ENCODE results near the gene AWAT2.

Gene AWAT2

DNA sequence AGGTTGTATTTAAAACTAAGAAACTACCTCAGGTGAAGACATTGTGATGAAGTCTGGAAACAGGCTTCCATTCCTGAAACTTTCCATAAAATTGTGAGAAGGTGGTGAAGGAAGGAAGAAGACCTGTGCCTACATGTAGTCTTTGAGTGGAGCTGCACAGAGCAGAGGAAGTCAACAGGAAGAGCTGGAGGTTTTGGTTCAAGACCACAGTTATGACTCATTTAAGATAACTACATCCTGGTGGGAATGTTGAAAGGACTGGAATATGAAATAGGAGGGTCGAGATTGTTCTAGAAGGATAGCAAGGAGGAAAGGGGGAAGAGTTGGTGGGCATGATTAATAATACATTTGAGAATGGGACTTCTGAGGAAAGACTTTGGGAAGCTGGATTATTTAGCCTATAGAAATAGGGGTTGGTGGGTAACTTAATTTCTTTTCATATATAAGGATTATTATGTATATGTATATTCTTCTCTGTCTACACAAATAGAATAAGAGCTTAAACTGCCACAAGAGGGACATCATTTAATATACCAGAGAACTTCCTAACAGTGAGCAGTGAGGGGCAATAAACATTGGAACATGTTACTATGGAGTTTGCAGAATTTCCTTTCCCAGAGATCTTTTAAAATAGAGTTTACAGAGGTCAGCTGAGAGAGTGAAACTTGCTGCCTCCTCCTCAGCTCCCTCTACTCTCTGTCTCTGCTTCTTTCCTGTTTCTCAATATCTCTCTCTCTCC lies 23.5 kb downstream of the AWAT2 start:
- in situ Hi-C loops (cut with MboI; ENCODE audit: low pct_unique_long_range_greater_than_20kb, low sequenced_read_pairs, unreplicated experiment) = loop anchor here (25.0 kb wide), 1 partner anchor 489 kb away; no protein-coding TSS in a partner anchor
- TF ChIP-seq, protein P1, sequence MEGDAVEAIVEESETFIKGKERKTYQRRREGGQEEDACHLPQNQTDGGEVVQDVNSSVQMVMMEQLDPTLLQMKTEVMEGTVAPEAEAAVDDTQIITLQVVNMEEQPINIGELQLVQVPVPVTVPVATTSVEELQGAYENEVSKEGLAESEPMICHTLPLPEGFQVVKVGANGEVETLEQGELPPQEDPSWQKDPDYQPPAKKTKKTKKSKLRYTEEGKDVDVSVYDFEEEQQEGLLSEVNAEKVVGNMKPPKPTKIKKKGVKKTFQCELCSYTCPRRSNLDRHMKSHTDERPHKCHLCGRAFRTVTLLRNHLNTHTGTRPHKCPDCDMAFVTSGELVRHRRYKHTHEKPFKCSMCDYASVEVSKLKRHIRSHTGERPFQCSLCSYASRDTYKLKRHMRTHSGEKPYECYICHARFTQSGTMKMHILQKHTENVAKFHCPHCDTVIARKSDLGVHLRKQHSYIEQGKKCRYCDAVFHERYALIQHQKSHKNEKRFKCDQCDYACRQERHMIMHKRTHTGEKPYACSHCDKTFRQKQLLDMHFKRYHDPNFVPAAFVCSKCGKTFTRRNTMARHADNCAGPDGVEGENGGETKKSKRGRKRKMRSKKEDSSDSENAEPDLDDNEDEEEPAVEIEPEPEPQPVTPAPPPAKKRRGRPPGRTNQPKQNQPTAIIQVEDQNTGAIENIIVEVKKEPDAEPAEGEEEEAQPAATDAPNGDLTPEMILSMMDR (IDR thresholded peaks at IDR 0.05; ENCODE audit: extremely low read depth, insufficient read depth, missing control alignments) = no peak
- DNase-seq (ENCODE audit: low spot score) = no peak

- TF ChIP-seq, protein P1 (IDR thresholded peaks at IDR 0.05; ENCODE audit: extremely low read depth, insufficient read depth, missing control alignments) = no peak
Measured at GRCh38 chrX:70025464-70025863, 24.3 kb downstream of the AWAT2 start.

GRCh38 chrX:70022616-70023015 lies 27.1 kb downstream of the AWAT2 start:
- in situ Hi-C loops (cut with MboI; ENCODE audit: low pct_unique_long_range_greater_than_20kb, low sequenced_read_pairs, unreplicated experiment) = no loop called here
- TF ChIP-seq, protein P1 (IDR thresholded peaks at IDR 0.05; ENCODE audit: extremely low read depth, insufficient read depth, missing control alignments) = no peak
- DNase-seq (ENCODE audit: low spot score) = no peak

More at GRCh38 chrX:70025464-70025863, 24.3 kb downstream of the AWAT2 start:
- in situ Hi-C loops (cut with MboI; ENCODE audit: low pct_unique_long_range_greater_than_20kb, low sequenced_read_pairs, unreplicated experiment) = loop anchor here (25.0 kb wide), 1 partner anchor 488 kb away; no protein-coding TSS in a partner anchor
- no peak for DNase-seq (ENCODE audit: low spot score)

DNA sequence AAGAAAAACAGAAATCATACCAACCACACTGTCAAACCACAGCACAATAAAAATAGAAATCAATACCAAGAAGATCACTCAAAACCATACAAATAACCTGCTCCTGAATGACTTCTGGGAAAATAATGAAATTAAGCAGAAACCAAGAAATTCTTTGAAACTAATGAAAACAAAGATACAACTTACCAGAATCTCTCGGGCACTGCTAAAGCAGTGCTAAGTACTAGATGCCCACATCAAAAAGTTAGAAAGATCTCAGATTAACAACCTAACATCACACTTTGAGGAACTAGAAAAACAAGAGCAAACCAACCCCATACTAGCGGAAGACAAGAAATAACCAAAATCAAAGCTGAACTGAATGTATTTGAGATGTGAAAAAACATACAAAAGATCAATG lies 33.2 kb downstream of the AWAT2 start:
- TF ChIP-seq, protein P1 (IDR thresholded peaks at IDR 0.05; ENCODE audit: extremely low read depth, insufficient read depth, missing control alignments) = no peak
- in situ Hi-C loops (cut with MboI; ENCODE audit: low pct_unique_long_range_greater_than_20kb, low sequenced_read_pairs, unreplicated experiment) = no loop called here
- no peak for DNase-seq (ENCODE audit: low spot score)

GRCh38 chrX:70013466-70014381 lies 36.0 kb downstream of the AWAT2 start:
- no peak for DNase-seq (ENCODE audit: low spot score)
- TF ChIP-seq, protein P1 (IDR thresholded peaks at IDR 0.05; ENCODE audit: extremely low read depth, insufficient read depth, missing control alignments) = no peak
- in situ Hi-C loops (cut with MboI; ENCODE audit: low pct_unique_long_range_greater_than_20kb, low sequenced_read_pairs, unreplicated experiment) = no loop called here

DNA sequence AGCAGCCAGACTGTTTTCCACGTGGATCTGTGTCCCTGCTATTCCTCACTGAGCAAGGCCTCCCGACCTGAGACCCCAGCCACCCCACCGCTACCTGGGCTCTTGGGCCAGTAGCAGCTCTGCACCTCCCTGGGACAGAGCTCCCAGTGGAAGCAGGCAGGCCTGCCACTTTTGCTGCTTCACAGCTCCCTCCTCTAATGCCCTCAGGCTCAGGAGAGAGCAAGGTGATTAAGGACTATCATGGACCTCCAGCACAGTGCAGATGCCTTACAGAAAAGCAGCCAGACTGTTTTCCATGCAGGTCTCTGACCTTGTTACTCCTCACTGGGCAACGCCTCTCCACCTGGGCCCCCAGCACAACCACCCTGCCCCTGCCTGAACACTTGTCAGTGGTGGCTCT lies 37.0 kb downstream of the AWAT2 start:
- in situ Hi-C loops (cut with MboI; ENCODE audit: low pct_unique_long_range_greater_than_20kb, low sequenced_read_pairs, unreplicated experiment) = no loop called here
- TF ChIP-seq, protein P1 (IDR thresholded peaks at IDR 0.05; ENCODE audit: extremely low read depth, insufficient read depth, missing control alignments) = no peak
- no peak for DNase-seq (ENCODE audit: low spot score)

Data from GM13977 (cell line).